GM21360 (cell line): Measurements from ENCODE around the gene MCF2L.
"Not testable (repeated sequence)": the region's sequence is repeated elsewhere in the genome, so short reads cannot be mapped to it uniquely, and the experiment has no call there.

Experiments
- ATAC-seq: cut with Tn5 transposase; IDR thresholded peaks from one replicate; pipeline ENCODE4 v1.9.1; 2021; ENCODE audit warnings: mild to moderate bottlenecking, moderate library complexity; ENCODE audit not compliant: unreplicated experiment

MCF2L gene

DNA sequence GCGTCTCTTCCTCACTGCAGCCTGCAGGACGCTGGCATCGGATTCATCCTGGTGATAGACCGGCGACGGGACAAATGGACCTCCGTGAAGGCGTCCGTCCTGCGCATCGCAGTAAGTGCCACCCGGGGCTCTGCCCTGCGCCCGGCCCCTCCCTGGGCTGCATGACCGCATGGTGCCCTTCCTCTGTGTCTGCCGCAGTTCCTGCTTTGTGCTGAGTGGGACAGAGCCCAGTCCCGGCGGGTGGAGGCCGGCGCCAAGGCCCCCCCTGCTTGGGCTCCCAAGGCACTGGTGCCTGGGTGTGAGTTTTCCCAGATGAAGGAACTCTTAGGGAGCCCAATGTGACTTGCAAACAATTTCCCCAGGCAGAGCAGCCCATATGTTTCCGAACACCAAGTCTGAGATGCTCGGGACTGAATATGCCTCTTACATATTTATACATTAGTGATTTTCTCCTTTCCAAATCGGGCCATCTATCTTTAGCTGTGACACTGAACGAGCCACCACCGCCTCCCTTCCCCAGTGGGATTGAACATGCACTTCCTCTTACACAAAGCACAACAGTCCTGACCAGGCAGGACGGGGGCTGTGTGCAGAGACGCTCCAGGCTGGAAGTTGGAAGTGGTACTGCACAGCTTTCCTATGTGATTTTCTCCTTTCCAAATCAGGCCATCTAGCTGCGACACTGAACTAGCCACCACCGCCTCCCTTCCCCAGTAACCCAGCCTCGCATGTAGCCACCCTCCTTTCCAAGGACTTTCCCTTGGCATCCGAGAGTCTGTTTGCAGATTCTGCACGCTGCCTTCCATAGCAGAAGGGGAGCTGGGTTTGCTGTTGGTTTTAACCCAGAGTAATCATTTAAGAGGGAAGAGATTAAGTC, 76.5 kb downstream of the MCF2L start:
- no peak for ATAC-seq

- no peak for ATAC-seq
Observed at GRCh38 chr13:113046128-113046882, 77.3 kb downstream of the MCF2L start.

GRCh38 chr13:113046883-113047244, 77.8 kb downstream of the MCF2L start:
- ATAC-seq: no peak

- no peak for ATAC-seq
Observed at GRCh38 chr13:113047587-113047986, 78.6 kb downstream of the MCF2L start.

GRCh38 chr13:113048766-113049165, 79.8 kb downstream of the MCF2L start:
- ATAC-seq: no peak

- no peak for ATAC-seq
Observed at GRCh38 chr13:113049521-113049941, 80.5 kb downstream of the MCF2L start.

- no peak for ATAC-seq
Observed at GRCh38 chr13:113049981-113050380, 81.0 kb downstream of the MCF2L start.

- ATAC-seq: no peak
Observed at GRCh38 chr13:113050734-113051431, 81.9 kb downstream of the MCF2L start.

GRCh38 chr13:113051641-113052040, 82.6 kb downstream of the MCF2L start:
- ATAC-seq: no peak

DNA sequence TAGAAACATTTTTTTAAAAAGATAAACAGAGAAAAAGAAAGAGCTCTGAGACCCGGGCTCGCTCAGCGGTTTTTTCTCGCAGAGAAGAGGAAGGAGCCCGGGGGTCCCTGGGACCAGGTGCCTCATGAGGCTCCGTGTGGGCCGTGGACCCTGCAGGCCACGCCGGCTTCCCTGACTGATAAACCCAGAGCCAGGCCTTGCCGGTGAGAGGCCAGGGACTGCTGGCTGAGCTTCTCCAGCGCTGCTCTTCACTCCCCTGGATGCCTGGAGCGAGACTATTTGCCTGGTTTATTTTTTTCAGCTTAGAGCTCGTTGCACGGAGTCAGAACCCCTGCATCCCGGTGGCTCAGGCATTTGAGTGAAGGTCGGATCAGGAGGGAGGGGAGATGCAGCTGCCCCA, 83.2 kb downstream of the MCF2L start:
- no peak for ATAC-seq

GRCh38 chr13:113052971-113053370, 84.0 kb downstream of the MCF2L start:
- no peak for ATAC-seq

- no peak for ATAC-seq
Observed at GRCh38 chr13:113053376-113053775, 84.4 kb downstream of the MCF2L start.

DNA sequence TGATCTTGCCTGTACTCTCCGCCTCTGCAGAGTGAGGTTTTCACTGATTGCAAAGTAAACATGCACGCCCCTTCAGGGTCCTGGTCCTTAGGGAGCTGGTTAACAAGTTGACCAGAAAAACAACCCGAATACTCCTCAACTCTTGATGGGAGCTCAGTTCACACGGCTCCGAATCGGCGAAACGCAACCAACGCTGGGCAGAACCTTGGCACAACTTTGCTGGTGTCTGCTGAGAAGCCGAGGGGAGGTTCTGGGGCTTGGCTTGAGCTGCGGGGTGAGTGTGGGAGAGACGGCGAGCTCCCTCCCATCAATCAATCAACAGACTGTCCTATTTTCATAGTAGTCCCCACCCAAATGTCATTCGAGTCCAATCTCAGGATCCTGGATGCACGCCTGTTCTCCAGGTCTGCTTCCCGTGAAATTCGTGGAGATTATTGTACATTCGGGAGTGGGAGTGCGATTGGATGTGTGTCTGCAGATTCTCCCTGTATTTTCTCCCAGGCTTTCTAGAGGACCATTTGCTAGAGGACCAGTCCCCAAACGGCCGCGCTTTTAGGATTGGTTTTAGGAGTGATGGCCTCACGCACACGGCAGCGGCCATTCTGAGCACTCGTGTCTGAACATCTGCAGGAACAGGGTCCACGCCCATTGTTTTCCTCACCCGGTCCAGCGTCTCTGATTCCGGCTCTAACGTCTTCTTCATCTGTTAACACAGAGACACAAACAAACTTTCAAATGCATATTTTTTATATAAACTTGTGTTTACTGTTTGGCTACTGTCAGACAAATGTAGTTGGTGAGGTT, 85.0 kb downstream of the MCF2L start:
- ATAC-seq: no peak

- ATAC-seq: no peak
Observed at GRCh38 chr13:113057084-113057483, 88.1 kb downstream of the MCF2L start.

DNA sequence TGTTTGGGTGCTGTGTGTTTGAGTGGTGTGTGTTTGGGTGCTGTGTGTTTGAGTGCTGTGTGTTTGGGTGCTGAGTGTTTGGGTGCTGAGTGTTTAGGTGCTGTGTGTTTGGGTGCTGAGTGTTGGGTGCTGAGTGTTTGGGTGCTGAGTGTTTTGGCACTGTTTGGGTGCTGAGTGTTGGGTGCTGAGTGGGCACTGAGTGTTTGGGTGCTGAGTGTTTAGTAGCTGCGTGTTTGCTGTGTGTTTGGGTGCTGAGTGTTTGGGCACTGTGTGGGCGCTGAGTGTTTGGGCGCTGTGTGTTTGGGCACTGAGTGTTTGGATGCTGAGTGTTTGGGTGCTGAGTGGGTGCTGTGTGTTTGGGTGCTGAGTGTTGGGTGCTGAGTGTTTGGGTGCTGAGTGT, 88.5 kb downstream of the MCF2L start:
- ATAC-seq: not testable (repeated sequence)

DNA sequence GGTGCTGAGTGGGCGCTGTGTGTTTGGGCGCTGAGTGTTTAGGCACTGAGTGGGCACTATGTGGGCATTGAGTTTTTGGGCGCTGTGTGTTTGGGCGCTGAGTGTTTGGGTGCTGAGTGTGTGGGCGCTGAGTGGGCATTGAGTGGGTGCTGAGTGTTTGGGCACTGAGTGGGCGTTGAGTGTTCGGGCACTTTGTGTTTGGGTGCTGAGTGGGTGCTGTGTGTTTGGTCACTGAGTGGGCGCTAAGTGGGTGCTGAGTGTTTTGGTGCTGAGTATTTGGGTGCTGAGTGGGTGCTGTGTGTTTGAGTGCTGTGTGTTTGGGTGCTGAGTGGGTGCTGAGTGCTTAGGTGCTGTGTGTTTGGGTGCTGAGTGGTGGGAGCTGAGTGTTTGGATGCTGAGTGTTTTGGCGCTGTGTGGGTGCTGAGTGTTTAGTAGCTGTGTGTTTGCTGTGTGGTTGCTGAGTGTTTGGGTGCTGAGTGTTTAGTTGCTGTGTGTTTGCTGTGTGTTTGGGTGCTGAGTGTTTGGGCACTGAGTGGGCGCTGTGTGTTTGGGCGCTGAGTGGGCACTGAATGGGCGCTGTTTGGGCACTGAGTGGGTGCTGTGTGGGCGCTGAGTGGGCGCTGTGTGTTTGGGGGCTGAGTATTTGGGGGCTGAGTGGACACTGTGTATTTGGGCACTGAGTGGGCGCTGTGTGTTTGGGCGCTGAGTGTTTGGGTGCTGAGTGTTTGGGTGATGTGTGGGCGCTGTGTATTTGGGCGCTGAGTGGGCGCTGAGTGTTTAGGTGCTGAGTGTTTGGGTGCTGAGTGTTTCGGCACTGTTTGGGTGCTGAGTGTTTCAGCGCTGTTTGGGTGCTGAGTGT, 89.3 kb downstream of the MCF2L start:
- no peak for ATAC-seq

- ATAC-seq: no peak
Observed at GRCh38 chr13:113058988-113059850, 90.2 kb downstream of the MCF2L start.

GRCh38 chr13:113059891-113060290, 90.9 kb downstream of the MCF2L start:
- no peak for ATAC-seq
